HCT116 (cell line): ENCODE data around the gene STRADA. TPM values are rescaled to one million over a fixed set of nuclear protein-coding genes. Genes with fewer than 3 reads are reported as not detected.

Source experiments
- ATAC-seq: fragments of 200-7000 bp; cut with Tn5 transposase; 2 replicates; pipeline ENCODE4 v1.9.1; 2020; ENCODE audit warnings: mild to moderate bottlenecking, moderate library complexity
- BruUV-seq: library from RNA; stranded (reverse); fragments of 400-500 nt; replicated peaks from 2 replicates; lab custom pipeline; 2021; lab: Mats Ljungman, UMichigan
- CTCF ChIA-PET: fragments of 300-600 bp; sonication (Branson Sonifier 250); formaldehyde crosslinking; loops from one replicate; lab custom pipeline; 2021; ENCODE audit warnings: antibody characterized with exemption; lab: Charles Lee
- POLR2A ChIA-PET: fragments of 300-600, 350-600 bp; sonication (Branson Sonifier 250); formaldehyde crosslinking; loops from one replicate; lab custom pipeline; 2021; ENCODE audit warnings: antibody characterized with exemption; lab: Charles Lee
- RAD21 ChIA-PET, 2 experiments: fragments of 300-600 bp; sonication (Branson Sonifier 250); formaldehyde crosslinking; loops; one replicate each; lab custom pipeline; 2023; ENCODE audit warnings: low total read pairs in 2 of 2; ENCODE audit not compliant: uncharacterized antibody in 2 of 2, unreplicated experiment in 2 of 2, low non-redundant PET in 1 of 2; lab: Charles Lee
- DNase-seq: peaks from one replicate; pipeline ENCODE4 v3.0.0-alpha.2; 2010; ENCODE audit warnings: low read depth, low spot score
- H2AFZ ChIP-seq: fragments of 200-600 bp; shearing (Covaris generic), sonication (generic); 2 replicates; pipeline ENCODE4 v1.6.1; 2017; ENCODE audit warnings: low read depth, mixed run types, mixed read lengths, antibody characterized with exemption, low read length; ENCODE audit not compliant: poor library complexity, severe bottlenecking
- H3K27ac ChIP-seq: 2 replicates; pipeline ENCODE4 v1.5.1; 2012; ENCODE audit warnings: low read depth, low read length
- H3K27me3 ChIP-seq: fragments of 200-600 bp; sonication (generic); 2 replicates; pipeline ENCODE4 v1.6.1; 2016; ENCODE audit warnings: mixed run types, low read length, mixed read lengths; ENCODE audit not compliant: insufficient read depth
- H3K36me3 ChIP-seq, 2 experiments: fragments of 200-500 bp in 1 of 2; fragments of 200-600 bp in 1 of 2; sonication (Bioruptor generic) in 1 of 2; sonication (generic) in 1 of 2; 2 replicates each; pipeline versions ENCODE4 v1.5.1 to v1.6.1; 2014 to 2016; ENCODE audit warnings: low read length in 2 of 2, inconsistent platforms in 1 of 2, mixed read lengths in 1 of 2, mixed run types in 1 of 2; ENCODE audit not compliant: insufficient read depth in 2 of 2, control insufficient read depth in 1 of 2
- H3K4me1 ChIP-seq, 2 experiments: fragments of 200-600 bp in 1 of 2; sonication (generic) in 1 of 2; 2 replicates each; pipeline versions ENCODE4 v1.5.1 to v1.6.1; 2012 to 2017; ENCODE audit warnings: low read length in 2 of 2, inconsistent platforms in 1 of 2, mild to moderate bottlenecking in 1 of 2, mixed read lengths in 1 of 2, mixed run types in 1 of 2, moderate library complexity in 1 of 2; ENCODE audit not compliant: insufficient read depth in 2 of 2, control insufficient read depth in 1 of 2
- H3K4me2 ChIP-seq: fragments of 200-600 bp; sonication (generic); 2 replicates; pipeline ENCODE4 v1.6.1; 2017; ENCODE audit warnings: mixed run types, low read length, mixed read lengths
- H3K4me3 ChIP-seq, 2 experiments: fragments of 200-600 bp in 1 of 2; sonication (generic) in 1 of 2; replicated peaks in 1 of 2; 2 replicates each; pipeline ENCODE4 v1.5.1; 2011 to 2016; ENCODE audit warnings: low read length in 2 of 2, control low read depth in 1 of 2, low read depth in 1 of 2, mild to moderate bottlenecking in 1 of 2, mixed read lengths in 1 of 2, mixed run types in 1 of 2
- H3K79me2 ChIP-seq: fragments of 200-600 bp; sonication (generic); 2 replicates; pipeline ENCODE4 v1.6.1; 2017; ENCODE audit warnings: mild to moderate bottlenecking, mixed run types, low read length, moderate library complexity, mixed read lengths; ENCODE audit not compliant: insufficient read depth
- H3K9ac ChIP-seq: fragments of 200-600 bp; sonication (generic); 2 replicates; pipeline ENCODE4 v1.6.1; 2016; ENCODE audit warnings: low read length, mixed read lengths
- H3K9me2 ChIP-seq: fragments of 200-600 bp; sonication (generic), shearing (Covaris generic); 2 replicates; pipeline ENCODE4 v1.6.1; 2017; ENCODE audit warnings: mixed run types, mild to moderate bottlenecking, moderate library complexity; ENCODE audit not compliant: insufficient read depth
- H3K9me3 ChIP-seq, 2 experiments: fragments of 200-500 bp in 1 of 2; fragments of 200-600 bp in 1 of 2; sonication (Bioruptor generic) in 1 of 2; sonication (generic) in 1 of 2; 2 replicates each; pipeline ENCODE4 v1.6.1; 2014 to 2017; ENCODE audit warnings: low read length in 2 of 2, mixed read lengths in 2 of 2, inconsistent platforms in 1 of 2, low read depth in 1 of 2, mild to moderate bottlenecking in 1 of 2, mixed run types in 1 of 2, moderate library complexity in 1 of 2; ENCODE audit not compliant: control insufficient read depth in 1 of 2, insufficient read depth in 1 of 2
- H4K20me1 ChIP-seq: fragments of 200-600 bp; sonication (generic), shearing (Covaris generic); 2 replicates; pipeline ENCODE4 v1.6.1; 2017; ENCODE audit warnings: mixed run types, mild to moderate bottlenecking, moderate library complexity; ENCODE audit not compliant: insufficient read depth
- CTCF ChIP-seq, 3 experiments: fragments of 200-600 bp in 1 of 3; sonication (generic) in 1 of 3; IDR thresholded peaks in 2 of 3; conservative IDR thresholded peaks in 1 of 3; 2 replicates each; pipeline ENCODE4 v1.5.1; 2012 to 2017; ENCODE audit warnings: low read depth in 2 of 3, low read length in 2 of 3, antibody characterized with exemption in 1 of 3, borderline replicate concordance in 1 of 3, control low read depth in 1 of 3, mild to moderate bottlenecking in 1 of 3, mixed read lengths in 1 of 3, mixed run types in 1 of 3, moderate library complexity in 1 of 3; ENCODE audit not compliant: insufficient read depth in 1 of 3
- EGR1 ChIP-seq: IDR thresholded peaks from 2 replicates; pipeline ENCODE4 v1.6.1; 2012; ENCODE audit warnings: low read depth
- RAD21 ChIP-seq: IDR thresholded peaks from 2 replicates; pipeline ENCODE4 v1.6.1; 2012; ENCODE audit warnings: low read depth, mild to moderate bottlenecking
- REST ChIP-seq: IDR thresholded peaks from 2 replicates; pipeline ENCODE4 v1.6.1; 2012; ENCODE audit warnings: low read depth
- SIN3A ChIP-seq: IDR thresholded peaks from 2 replicates; pipeline ENCODE4 v1.6.1; 2012; ENCODE audit warnings: low read depth
- YY1 ChIP-seq: IDR thresholded peaks from 2 replicates; pipeline ENCODE4 v1.6.1; 2011; ENCODE audit warnings: low read length, low read depth, moderate library complexity, mild to moderate bottlenecking; ENCODE audit not compliant: insufficient replicate concordance; ENCODE audit errors: extremely low read depth
- ZBTB33 ChIP-seq: IDR thresholded peaks from 2 replicates; pipeline ENCODE4 v1.6.1; 2011; ENCODE audit warnings: mild to moderate bottlenecking, low read length, moderate library complexity; ENCODE audit not compliant: insufficient replicate concordance; ENCODE audit errors: extremely low read depth
- ZNF274 ChIP-seq: fragments of 200-500 bp; sonication (Bioruptor generic); IDR thresholded peaks from 2 replicates; pipeline ENCODE4 v1.6.1; 2014; ENCODE audit warnings: mild to moderate bottlenecking, low read depth, low read length, inconsistent platforms
- intact Hi-C: fragments of 100-400 bp; cut with micrococcal nuclease; formaldehyde crosslinking; loops from 2 replicates; pipeline ENCODE4 v1.10.0; 2022
- total RNA-seq: library from RNA; stranded (reverse); gene quantifications from one replicate; pipeline ENCODE4 v1.2.1, GENCODE V29; 2021; ENCODE audit not compliant: unreplicated experiment

The STRADA gene
- total RNA-seq, 1 experiment from 2014 or later = 38.0 TPM

GRCh38 chr17:63696381-63696961 is 45.1 kb downstream of the STRADA start:
- Histone ChIP-seq H2AFZ (no peak overlapping the region), H3K4me2 (no peak overlapping the region), H3K9me3 (no peaks in the 10 kb centered on the region), H3K9ac (no peak overlapping the region), H3K27ac (peak overlapping the region; percentile 19; the same call in 1 of the 2 replicates), H3K9me2 (no peaks in the 10 kb centered on the region), H3K79me2 (no peaks in the 10 kb centered on the region), H4K20me1 (no peaks in the 10 kb centered on the region), H3K36me3 (no peaks in the 10 kb centered on the region), H3K4me1 (peaks cover 0 to 25% of the 10 kb centered on the region in 2 experiments; a peak in 2 of 4 replicates), H3K27me3 (no peaks in the 10 kb centered on the region), H3K4me3 (no peak overlapping the region)
- intact Hi-C loops = loop anchor here (5.0 kb wide), 2 partner anchors 131 to 269 kb away; partner anchors contain the start of genes FTSJ3 and PSMC5
- ATAC-seq (peak; percentile 29; the same call in 1 of the 2 replicates), DNase-seq (peak; percentile 21)
- BruUV-seq = no TSS peak
- CTCF ChIA-PET = interaction anchor here (1.3 to 2.0 kb wide), 4 partner anchors 14 to 270 kb away, joined by 3 to 8 read pairs (median 6); no protein-coding TSS in a partner anchor
- POLR2A ChIA-PET = no interaction called here
- RAD21 ChIA-PET = no interaction called here
- TF ChIP-seq RAD21 (peak; percentile 49), CTCF (IDR thresholded peaks at IDR 0.05 in 2 of 3, conservative IDR thresholded peaks at IDR 0.05 in 1 of 3; ENCODE audit: borderline replicate concordance in 1 of 3, insufficient read depth in 1 of 3, low read depth in 2 of 3, low read length in 2 of 3) (peak; percentile 43 to 63 (median 61); a peak in 5 of 6 replicates), YY1 (no peak), EGR1 (no peak), REST (no peak), ZNF274 (no peak), ZBTB33 (no peak), SIN3A (no peak)
